SK-N-SH treated with all-trans-retinoic acid at 6 μM for 48 hours (cell line): Measurements from ENCODE around the gene OCEL1.

Source experiments
- ATAC-seq: fragments of 200-7000 bp; cut with Tn5 transposase; 3 replicates; pipeline ENCODE4 v1.9.1; 2020; ENCODE audit warnings: mild to moderate bottlenecking, moderate library complexity
- ARNTL ChIP-seq: fragments of 450-650 bp; formaldehyde crosslinking; IDR thresholded peaks from 2 replicates; pipeline ENCODE4 v1.5.0; 2020; ENCODE audit warnings: low read depth, mild to moderate bottlenecking, moderate library complexity, borderline replicate concordance
- CREB5 ChIP-seq: fragments of 250-450 bp; sonication (Bioruptor Pico); IDR thresholded peaks from 2 replicates; pipeline ENCODE4 v1.5.1; 2020; ENCODE audit warnings: low read depth, mild to moderate bottlenecking, moderate library complexity
- CSDC2 ChIP-seq: fragments of 250-450 bp; sonication (Bioruptor Pico); IDR thresholded peaks from 2 replicates; pipeline ENCODE4 v1.5.0; 2020; ENCODE audit warnings: mild to moderate bottlenecking, moderate library complexity
- CSRNP3 ChIP-seq: fragments of 250-450 bp; sonication (Bioruptor Pico); IDR thresholded peaks from 2 replicates; pipeline ENCODE4 v1.5.1; 2021; ENCODE audit warnings: mild to moderate bottlenecking, moderate library complexity
- ESRRG ChIP-seq: fragments of 250-450 bp; sonication (Bioruptor Pico); IDR thresholded peaks from 2 replicates; pipeline ENCODE4 v1.6.1; 2021; ENCODE audit warnings: mild to moderate bottlenecking
- GLIS3 ChIP-seq: fragments of 250-450 bp; sonication (Bioruptor Pico); IDR thresholded peaks from 2 replicates; pipeline ENCODE4 v1.5.0; 2020; ENCODE audit warnings: mild to moderate bottlenecking, moderate library complexity
- OSR1 ChIP-seq: fragments of 250-450 bp; sonication (Bioruptor Pico); IDR thresholded peaks from 2 replicates; pipeline ENCODE4 v1.8.0; 2022; ENCODE audit warnings: moderate library complexity, mild to moderate bottlenecking, inconsistent platforms
- PPARA ChIP-seq: fragments of 250-450 bp; sonication (Bioruptor Pico); IDR thresholded peaks from 2 replicates; pipeline ENCODE4 v1.5.0; 2020; ENCODE audit warnings: mild to moderate bottlenecking, borderline replicate concordance
- RARB ChIP-seq: fragments of 250-450 bp; sonication (Bioruptor Pico); IDR thresholded peaks from 2 replicates; pipeline ENCODE4 v1.8.0; 2021; ENCODE audit warnings: mild to moderate bottlenecking, moderate library complexity
- SNAI2 ChIP-seq: fragments of 250-450 bp; sonication (Bioruptor Pico); IDR thresholded peaks from 2 replicates; pipeline ENCODE4 v1.5.0; 2020; ENCODE audit warnings: mild to moderate bottlenecking, moderate library complexity
- TCF4 ChIP-seq: fragments of 250-450 bp; sonication (Bioruptor Pico); IDR thresholded peaks from 2 replicates; pipeline ENCODE4 v1.8.0; 2021; ENCODE audit warnings: mild to moderate bottlenecking, moderate library complexity, borderline replicate concordance
- TOX ChIP-seq: fragments of 250-450 bp; sonication (Bioruptor Pico); IDR thresholded peaks from 2 replicates; pipeline ENCODE4 v1.8.0; 2021; ENCODE audit warnings: mild to moderate bottlenecking, moderate library complexity, borderline replicate concordance
- ZFP3 ChIP-seq: fragments of 250-450 bp; sonication (Bioruptor Pico); IDR thresholded peaks from 2 replicates; pipeline ENCODE4 v1.5.0; 2020; ENCODE audit warnings: mild to moderate bottlenecking, moderate library complexity
- ZFP30 ChIP-seq: fragments of 450-650 bp; formaldehyde crosslinking; IDR thresholded peaks from 2 replicates; pipeline ENCODE4 v1.5.0; 2022; ENCODE audit warnings: mild to moderate bottlenecking, moderate library complexity
- ZNF565 ChIP-seq: fragments of 450-650 bp; formaldehyde crosslinking; conservative IDR thresholded peaks from 2 replicates; pipeline ENCODE4 v1.5.0; 2020; ENCODE audit warnings: low read depth, mild to moderate bottlenecking, moderate library complexity
- ZNF70 ChIP-seq: fragments of 450-650 bp; formaldehyde crosslinking; IDR thresholded peaks from 2 replicates; pipeline ENCODE4 v1.5.0; 2020; ENCODE audit warnings: mild to moderate bottlenecking, moderate library complexity
- ZNF8 ChIP-seq: fragments of 450-650 bp; formaldehyde crosslinking; IDR thresholded peaks from 2 replicates; pipeline ENCODE4 v1.5.0; 2020; ENCODE audit warnings: mild to moderate bottlenecking, moderate library complexity

OCEL1 gene

GRCh38 chr19:17243830-17244617 lies 18.0 kb downstream of the OCEL1 start:
- peak; percentile 66 for ATAC-seq
- TF ChIP-seq TCF4 (CRISPR knock-in tag) (no peak), ZFP30 (CRISPR knock-in tag) (no peak), TOX (CRISPR knock-in tag) (no peak), SNAI2 (CRISPR knock-in tag) (no peak), CREB5 (CRISPR knock-in tag) (no peak), ESRRG (CRISPR knock-in tag) (no peak), GLIS3 (CRISPR knock-in tag) (no peak), ARNTL (CRISPR knock-in tag) (no peak), OSR1 (CRISPR knock-in tag) (no peak), PPARA (CRISPR knock-in tag) (no peak), ZNF565 (CRISPR knock-in tag) (no peak)

GRCh38 chr19:17244618-17245534 lies 18.9 kb downstream of the OCEL1 start:
- TF ChIP-seq ZNF565 (CRISPR knock-in tag) (no peak), OSR1 (CRISPR knock-in tag) (no peak), ZNF70 (CRISPR knock-in tag) (no peak), SNAI2 (CRISPR knock-in tag) (no peak), PPARA (CRISPR knock-in tag) (no peak), ESRRG (CRISPR knock-in tag) (no peak), TOX (CRISPR knock-in tag) (no peak), ZFP3 (no peak), ARNTL (CRISPR knock-in tag) (no peak), RARB (CRISPR knock-in tag) (no peak), ZFP30 (CRISPR knock-in tag) (no peak), CSDC2 (no peak), CSRNP3 (no peak), TCF4 (CRISPR knock-in tag) (no peak), GLIS3 (CRISPR knock-in tag) (no peak), CREB5 (CRISPR knock-in tag) (no peak)

GRCh38 chr19:17245535-17245984 lies 19.5 kb downstream of the OCEL1 start, which contains the start of gene NR2F6:
TSS of gene NR2F6 (minus strand) at chr19:17245919. CDS start at chr19:17245220, 699 bp downstream.
- TF ChIP-seq ZNF8 (no peak), ZFP3 (no peak), GLIS3 (CRISPR knock-in tag) (no peak), OSR1 (CRISPR knock-in tag) (no peak), TCF4 (CRISPR knock-in tag) (no peak)
- TF ChIP-seq, all 23 proteins: peak for 0
- ATAC-seq, result no peak

More at GRCh38 chr19:17244618-17245534, 18.9 kb downstream of the OCEL1 start:
- ATAC-seq, result no peak

DNA sequence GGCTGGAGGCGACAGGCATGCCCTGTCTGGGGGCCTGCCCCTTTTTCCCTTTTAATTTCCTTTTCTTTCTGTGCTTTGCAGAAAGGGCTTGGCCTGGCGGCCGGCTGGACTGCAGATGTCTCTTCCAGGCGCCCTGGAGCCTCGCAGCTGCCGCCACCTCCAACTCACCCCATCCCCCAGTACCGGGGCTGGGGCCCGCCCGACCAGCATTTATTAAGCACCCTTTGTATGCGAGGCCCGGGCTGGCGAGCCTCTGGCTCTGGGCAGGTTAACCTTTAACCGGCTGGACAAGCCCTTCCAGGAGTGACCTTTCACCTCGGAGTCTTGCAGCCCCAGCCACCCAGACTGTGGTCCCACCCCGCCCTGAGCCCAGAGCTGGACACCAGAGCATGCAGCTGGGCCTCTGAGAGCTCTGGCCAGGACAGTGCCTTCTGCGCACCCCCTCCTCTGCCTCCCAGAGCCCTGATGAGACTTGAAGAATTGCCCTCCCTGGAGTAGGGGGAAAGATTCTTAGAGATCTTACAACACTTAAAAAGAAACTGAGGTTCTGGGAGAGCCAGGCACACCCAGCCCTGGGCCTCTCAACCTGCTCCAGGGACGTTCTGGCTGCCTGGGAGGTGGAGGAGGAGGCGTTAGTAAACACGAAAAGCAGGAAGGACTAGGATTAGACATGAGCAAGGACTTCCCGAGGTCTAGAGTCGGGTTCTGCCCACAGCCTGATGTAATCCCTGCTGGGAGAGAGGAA lies 20.8 kb downstream of the OCEL1 start:
- ATAC-seq, result peak; percentile 56
- TF ChIP-seq CSRNP3 (0 out of 2 replicates have a peak, but pooled peaks have one; percentile 16), ESRRG (CRISPR knock-in tag) (no peak), TCF4 (CRISPR knock-in tag) (peak; percentile 84; the same call in 1 of the 2 replicates)
- TF ChIP-seq, all 23 proteins: peak for 2
